ENCODE measurements around the gene ALKBH2. TPM values are rescaled to one million over a fixed set of nuclear protein-coding genes. Genes with fewer than 3 reads are reported as not detected.

Gene ALKBH2
- total and polyA plus RNA-seq, 2 of the 8 experiments (the other 6 are each of a cell fraction or from before 2014, with no cell fraction given) = 19.1 to 22.5 TPM

DNA sequence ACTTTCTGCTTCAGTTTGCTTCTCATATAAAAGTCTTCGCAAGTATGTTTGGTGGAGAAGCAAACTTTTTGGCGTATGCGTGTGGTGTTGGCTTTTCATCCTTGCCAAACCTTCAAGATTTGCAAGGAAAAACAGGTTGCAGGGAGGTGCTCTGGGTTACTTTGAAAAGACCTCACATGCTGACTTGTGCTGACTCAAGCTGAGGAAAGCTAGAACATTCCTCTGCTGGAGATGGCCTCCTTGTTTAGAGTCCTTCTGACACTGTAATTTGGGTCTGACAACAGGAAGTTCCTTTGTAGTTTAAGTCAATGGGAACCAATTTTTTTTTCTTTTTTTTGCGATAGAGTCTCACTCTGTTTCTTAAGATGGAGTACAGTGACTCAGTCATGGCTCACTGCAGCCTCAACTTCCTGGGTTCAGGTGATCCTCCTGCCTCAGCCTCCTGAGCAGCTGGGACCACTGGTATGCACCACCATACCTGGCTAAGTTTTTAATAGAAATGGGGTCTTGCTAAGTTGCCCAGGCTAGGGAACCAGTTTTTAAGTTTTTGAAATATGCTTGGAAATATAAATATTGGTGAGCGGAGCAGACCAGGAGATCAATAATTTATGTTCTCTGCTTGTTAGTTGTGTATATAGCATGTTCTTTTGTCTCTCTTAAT lies 20.5 kb upstream of the ALKBH2 start:
- no peaks in the 10 kb centered on the region for H4K20me1 ChIP-seq (replicated peaks in 1 of 2; ENCODE audit: control insufficient read depth in 1 of 2, insufficient read depth in 2 of 2, low read length in 2 of 2)
- no peak for FAIRE-seq
- CTCF ChIA-PET (ENCODE audit: partially characterized antibody) = interaction anchor here (1.0 to 3.0 kb wide), 7 partner anchors 8 to 142 kb away, joined by 3 to 29 read pairs (median 4); no protein-coding TSS in a partner anchor

More for the DNA sequence above, 20.5 kb upstream of the ALKBH2 start:
- POLR2A ChIA-PET (ENCODE audit: partially characterized antibody) = interaction anchor here (2.1 kb wide), 1 partner anchor 17 kb away, joined by 4 read pairs; no protein-coding TSS in a partner anchor
- Histone ChIP-seq H3K9ac (replicated peaks in 1 of 4; ENCODE audit: extremely low read depth in 1 of 4, low read depth in 3 of 4, low read length in 3 of 4) (no peak overlapping the region), H3K4me2 (ENCODE audit: insufficient read depth in 1 of 2, low read depth in 2 of 2, low read length in 2 of 2) (no peak overlapping the region), H3K79me1 (ENCODE audit: low read depth, low read length) (no peaks in the 10 kb centered on the region), H3K56ac (replicated peaks; ENCODE audit: insufficient read length, low read depth, low read length) (no peak overlapping the region), H3K27me3 (replicated peaks in 1 of 4; ENCODE audit: control insufficient read depth in 3 of 4, extremely low read depth in 1 of 4, insufficient read depth in 3 of 4, low read length in 3 of 4) (no peaks in the 10 kb centered on the region; a peak in 1 of 7 replicates), H2BK5ac (ENCODE audit: low read depth, low read length) (no peak overlapping the region), H2BK120ac (replicated peaks; ENCODE audit: low read depth, low read length) (no peak overlapping the region), H3K14ac (ENCODE audit: insufficient read length) (no peak overlapping the region), H2BK20ac (ENCODE audit: low read length) (no peak overlapping the region), H3K23ac (ENCODE audit: insufficient read length) (no peak overlapping the region), H3K4me1 (replicated peaks in 1 of 4; ENCODE audit: control insufficient read depth in 3 of 4, insufficient read depth in 4 of 4, low read length in 3 of 4) (peaks cover 2 to 11% (median 5%) of the 10 kb centered on the region in 4 experiments; a peak in 5 of 7 replicates), H3K79me2 (ENCODE audit: control insufficient read depth in 1 of 2, insufficient read depth in 2 of 2, low read length in 2 of 2) (no peaks in the 10 kb centered on the region), H3K27ac (ENCODE audit: low read depth, low read length) (no peak overlapping the region), H3K23me2 (ENCODE audit: low read depth, low read length) (no peaks in the 10 kb centered on the region), H3K9me3 (ENCODE audit: insufficient read depth in 2 of 2, low read depth in 1 of 2, low read length in 1 of 2) (no peaks in the 10 kb centered on the region), H2BK15ac (ENCODE audit: low read length) (no peak overlapping the region), H4K8ac (ENCODE audit: extremely low read depth, insufficient read depth, low read length) (no peak overlapping the region), H2BK12ac (ENCODE audit: low read depth, low read length) (no peak overlapping the region), H2AFZ (ENCODE audit: low read length) (no peak overlapping the region), H3K4ac (replicated peaks; ENCODE audit: insufficient read length, low read depth, low read length) (no peak overlapping the region), H3K4me3 (ENCODE audit: extremely low read depth in 1 of 4, insufficient read depth in 2 of 4, low read depth in 3 of 4, low read length in 4 of 4) (no peak overlapping the region), H4K5ac (ENCODE audit: insufficient read length, low read depth, low read length) (no peak overlapping the region), H2AK5ac (ENCODE audit: low read depth, low read length) (no peak overlapping the region), H4K91ac (replicated peaks; ENCODE audit: insufficient read length, low read length) (no peak overlapping the region), H3K36me3 (ENCODE audit: control insufficient read depth in 2 of 4, insufficient read depth in 4 of 4, low read length in 3 of 4) (peaks cover 1 to 12% (median 6%) of the 10 kb centered on the region in 4 experiments; a peak in 5 of 8 replicates), H3K18ac (ENCODE audit: extremely low read depth, low read length) (no peak overlapping the region)
- DNase-seq (ENCODE audit: low read depth in 1 of 2, low spot score in 2 of 2) = no peak
- WGBS, 2 experiments (ENCODE audit: extremely low coverage in 1 of 2, insufficient coverage in 1 of 2, insufficient read length in 1 of 2, insufficient replicate concordance in 2 of 2, low coverage in 1 of 2, low lambda C conversion rate in 2 of 2, missing lambda C conversion rate in 1 of 2) = 92% methylated on average over 5 of the region's 5 CpGs; no CpG with 5 or more reads in 1 of the 2 experiments
- peak; percentile 34; the same call in 1 of the 2 replicates for TF ChIP-seq KDM1A (IDR thresholded peaks at IDR 0.05; ENCODE audit: borderline replicate concordance, low read length)
- no peak for TF ChIP-seq JUN (IDR thresholded peaks at IDR 0.05; ENCODE audit: low read depth, low read length)

All from H1 (cell line).